GM12874 (cell line): Measurements from ENCODE around the gene ZCCHC2.

Experiments
- CTCF ChIP-seq: IDR thresholded peaks from 2 replicates; pipeline ENCODE4 v1.5.1; 2011; ENCODE audit warnings: low read depth, mild to moderate bottlenecking, control low read depth, low read length, moderate library complexity; ENCODE audit not compliant: insufficient read depth

The ZCCHC2 gene

DNA sequence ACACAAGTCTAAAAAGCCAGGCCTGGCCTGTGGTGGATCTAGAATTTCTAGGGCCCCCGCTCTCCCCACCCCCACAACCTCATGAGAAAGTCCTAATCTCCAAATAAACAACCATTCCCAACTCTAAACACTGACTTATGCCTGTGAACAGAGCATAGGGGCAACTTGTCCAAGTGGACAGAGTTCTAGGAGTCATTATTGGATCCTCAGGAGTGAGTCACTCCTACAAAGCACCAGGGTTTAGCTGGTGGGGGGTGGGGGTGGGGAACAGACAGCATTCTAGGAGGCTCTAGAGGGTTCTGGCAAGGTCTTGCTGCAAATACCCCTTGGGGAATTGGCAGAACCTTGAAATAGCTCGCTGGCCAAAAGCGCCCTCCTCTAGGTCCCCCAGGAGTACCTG, 83.3 kb downstream of the ZCCHC2 start:
- no peak for TF ChIP-seq CTCF

DNA sequence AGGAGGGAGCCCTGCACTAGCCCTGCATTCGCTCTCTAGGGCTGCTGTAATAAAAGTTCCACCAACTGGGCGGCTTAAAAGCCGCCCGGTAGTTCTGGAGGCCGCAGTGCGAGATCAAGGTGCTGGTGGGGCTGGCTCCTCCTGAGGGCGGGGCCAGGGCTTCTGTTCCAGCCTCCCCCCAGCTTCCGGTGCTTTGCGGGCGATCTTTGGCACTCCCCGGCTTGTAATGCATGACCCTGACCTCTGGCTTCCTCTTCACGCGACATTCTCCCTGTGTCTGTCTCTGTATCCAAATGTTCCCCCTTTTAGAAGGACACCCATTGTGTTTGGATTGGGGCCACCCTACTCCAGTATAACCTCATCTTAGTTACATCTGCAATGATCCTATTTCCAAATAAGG, 84.5 kb downstream of the ZCCHC2 start:
- no peak for TF ChIP-seq CTCF

DNA sequence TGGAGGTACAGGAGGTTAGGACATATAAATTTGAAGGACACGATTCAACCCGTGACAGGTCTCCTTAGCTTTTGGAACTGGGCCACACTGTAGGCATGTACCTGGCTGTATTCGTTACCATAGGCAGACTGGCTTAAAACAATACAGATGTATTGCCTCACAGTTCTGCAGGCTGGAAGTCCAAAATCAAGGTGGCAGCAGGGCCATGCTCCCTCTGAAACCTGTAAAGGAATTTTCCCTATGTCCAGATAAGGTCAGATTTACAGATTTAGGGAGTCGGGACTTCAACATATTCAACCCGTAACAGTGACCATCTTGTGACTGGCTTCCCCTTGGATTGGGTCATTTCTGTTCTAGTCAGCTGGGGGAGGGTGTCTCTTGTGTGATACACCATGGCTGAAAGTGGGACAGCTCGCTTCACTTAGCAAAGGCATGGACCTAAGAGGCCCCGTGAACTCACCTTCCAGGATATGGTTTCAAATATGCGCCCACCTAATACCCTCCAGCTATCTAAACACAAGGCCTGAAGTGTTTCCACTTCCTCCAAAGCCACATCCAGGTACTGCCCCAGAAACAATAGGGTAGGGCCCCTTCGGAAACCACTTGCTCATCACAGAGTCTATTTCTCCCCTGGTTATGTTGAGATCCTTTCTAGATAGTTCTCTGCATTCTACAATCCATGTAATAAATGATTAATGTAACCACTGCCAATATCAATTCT, 85.0 kb downstream of the ZCCHC2 start:
- no peak for TF ChIP-seq CTCF

DNA sequence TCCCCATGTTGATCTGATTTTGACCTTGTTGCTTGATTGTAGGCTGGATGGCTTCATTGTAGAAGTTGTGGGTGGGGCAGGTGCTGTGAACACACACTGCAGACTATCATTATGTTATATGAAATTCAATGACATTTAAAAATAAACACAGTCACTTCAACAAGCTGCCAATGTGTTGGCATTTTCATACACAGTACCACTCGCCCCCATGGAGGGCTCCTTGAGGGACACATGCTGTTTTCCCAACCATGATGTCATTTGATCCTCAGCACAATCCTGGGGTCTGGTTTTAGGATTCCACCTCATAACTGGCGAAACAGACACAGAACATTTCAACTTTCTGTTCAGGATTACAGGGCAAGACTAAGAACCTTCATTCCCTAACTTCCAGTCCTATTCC, 86.9 kb downstream of the ZCCHC2 start:
- TF ChIP-seq CTCF, result no peak

DNA sequence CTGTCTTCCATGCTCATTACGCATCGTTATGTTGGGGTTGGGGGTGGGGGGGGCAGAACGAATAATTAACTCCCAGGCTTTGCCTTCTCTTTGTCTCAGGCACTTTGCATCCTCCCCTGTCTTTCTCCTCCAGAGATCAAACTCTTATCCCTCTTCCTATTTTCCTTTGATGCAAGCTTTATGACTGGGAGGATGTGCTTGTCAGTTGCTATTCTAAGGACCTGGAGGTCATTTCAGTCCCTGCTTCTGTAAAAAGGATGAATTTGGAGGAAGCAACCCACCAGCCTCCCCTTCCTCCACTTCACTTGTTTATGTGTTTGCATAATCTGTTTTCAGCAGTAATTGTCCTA, 87.5 kb downstream of the ZCCHC2 start:
- no peak for TF ChIP-seq CTCF

DNA sequence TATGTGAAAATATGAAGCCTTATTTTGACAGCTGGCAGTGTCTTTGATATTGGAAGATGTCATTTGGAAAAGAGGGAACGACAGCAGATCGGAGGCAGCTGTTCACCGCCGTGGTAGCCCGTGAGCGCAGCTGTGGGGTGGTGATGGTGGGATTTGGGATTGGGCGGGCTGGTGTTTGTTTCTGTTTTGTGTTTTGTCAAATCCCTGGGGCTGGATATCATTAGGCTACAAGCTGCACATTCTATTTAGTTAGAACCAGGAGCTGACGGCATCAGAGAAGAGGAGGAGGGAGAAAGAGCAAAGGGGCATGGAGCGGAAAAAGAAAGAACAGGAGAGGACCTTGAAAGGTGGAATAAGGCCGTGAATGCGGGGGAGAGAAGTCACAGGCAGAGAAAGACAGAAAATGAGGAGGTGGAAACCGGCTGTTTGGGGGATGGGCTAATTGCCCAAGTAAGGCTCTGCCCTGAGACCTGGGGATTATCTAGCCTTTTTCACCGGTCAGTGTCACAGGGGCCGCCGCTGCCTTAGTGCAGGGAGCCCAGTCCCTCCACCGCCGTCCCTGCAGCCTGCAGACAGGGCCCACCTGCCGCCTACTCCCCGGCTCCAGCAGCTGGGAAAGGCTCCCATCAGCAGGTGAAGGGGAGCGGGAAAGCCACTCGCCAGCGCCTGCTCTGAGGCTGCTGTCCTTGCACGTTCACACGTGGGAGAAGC, 88.0 kb downstream of the ZCCHC2 start:
- no peak for TF ChIP-seq CTCF

DNA sequence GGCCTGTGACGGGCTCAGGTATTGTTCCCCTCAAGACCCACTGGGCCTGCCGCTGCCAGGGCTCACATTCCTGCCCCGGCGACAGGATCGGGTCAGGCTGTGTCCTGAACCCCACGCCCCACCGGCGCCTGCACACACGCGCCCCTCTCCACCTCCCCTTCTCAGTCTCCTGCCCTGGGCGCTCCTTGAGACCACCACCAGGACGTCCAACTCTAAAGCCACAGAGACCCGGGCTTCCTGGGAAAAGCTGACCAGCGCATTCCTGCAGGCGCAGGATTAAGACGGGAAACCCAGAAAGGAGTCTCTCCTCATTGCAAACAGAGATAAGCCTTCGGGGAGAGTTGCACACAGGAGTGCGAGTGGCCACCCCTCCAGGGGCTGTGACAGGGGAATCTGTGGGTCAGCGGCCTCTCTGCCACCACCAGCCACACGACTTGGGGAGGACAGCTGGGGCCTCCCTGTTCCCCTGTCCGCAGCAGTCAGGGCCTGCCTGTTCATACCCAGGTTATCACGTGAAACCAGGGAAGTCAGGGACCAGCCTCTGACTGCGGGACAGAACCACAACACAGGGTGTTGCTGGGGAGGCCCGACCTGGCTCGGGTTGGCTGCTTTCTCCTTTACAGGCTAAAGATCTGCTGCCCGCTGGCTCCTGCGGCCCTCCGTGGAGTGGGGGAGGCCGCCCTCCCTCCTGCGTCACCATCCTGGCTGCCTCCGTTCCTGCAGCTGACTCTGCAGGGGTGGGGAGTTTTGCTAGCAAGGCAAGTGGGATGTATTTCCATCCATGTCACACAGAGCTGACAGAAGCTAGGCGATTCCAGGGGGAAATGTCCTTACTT, 88.8 kb downstream of the ZCCHC2 start:
- no peak for TF ChIP-seq CTCF
